Mucosa of descending colon (tissue), 3 donors: ENCODE results near the gene PLEKHM3. TPM values are rescaled to one million over a fixed set of nuclear protein-coding genes. Genes with fewer than 3 reads are reported as not detected.
"Not testable (repeated sequence)": the region's sequence is repeated elsewhere in the genome, so short reads cannot be mapped to it uniquely, and the experiment has no call there.

ENCODE experiments used
- ATAC-seq: fragments of 200-7000 bp; cut with Tn5 transposase; one replicate; pipeline ENCODE4 v1.9.1; 2020; ENCODE audit warnings: mild to moderate bottlenecking, moderate library complexity
- DNase-seq, 3 donors: peaks; one replicate each; pipeline ENCODE4 v3.0.0-alpha.2; 2020
- H3K36me3 ChIP-seq: fragments of 200-600 bp; one replicate; pipeline ENCODE4 v1.8.0; 2021; ENCODE audit warnings: low read depth, mild to moderate bottlenecking
- H3K4me1 ChIP-seq: fragments of 200-600 bp; one replicate; pipeline ENCODE4 v1.8.0; 2021; ENCODE audit warnings: low read depth, mild to moderate bottlenecking
- H3K4me3 ChIP-seq: fragments of 200-600 bp; one replicate; pipeline ENCODE4 v1.8.0; 2021; ENCODE audit warnings: mild to moderate bottlenecking
- H3K9me3 ChIP-seq: fragments of 200-600 bp; one replicate; pipeline ENCODE4 v1.8.0; 2021; ENCODE audit warnings: mild to moderate bottlenecking
- CTCF ChIP-seq: fragments of 200-600 bp; IDR thresholded peaks from one replicate; pipeline ENCODE4 v1.8.0; 2022; ENCODE audit warnings: antibody characterized with exemption, mild to moderate bottlenecking
- intact Hi-C, 2 donors: fragments of 100-400 bp; cut with DNase I in 1 of 2; cut with micrococcal nuclease in 1 of 2; formaldehyde crosslinking; loops; one replicate each; pipeline versions ENCODE4 v1.11.0 to v1.11.1; 2022; cut with DNase I, micrococcal nuclease
- total RNA-seq, 3 donors: library from RNA; stranded (reverse); fragmentation: NEBNext Ultra II Directional in 2 of 3; extraction: Animal tissue kit (Norgen Biotek cat#: 25700) in 2 of 3; gene quantifications; one replicate each; pipeline versions ENCODE4 v1.2.1 to v1.2.4, GENCODE V29; 2021 to 2023
- donor health status: DM: no; HTN: no; CAD: no; lungs with moderate emphysema.
- donor health status: DM: no; HTN: no; CAD: no.
- donor health status: DM: no; HTN: yes; CAD: no.

Gene PLEKHM3
- total RNA-seq, 3 donors from 2014 or later: 9.7 to 21.1 (median 12.9) TPM

- no peak for ATAC-seq
- no peaks in the 10 kb centered on the region for H3K36me3 ChIP-seq
- no peaks in the 10 kb centered on the region for H3K9me3 ChIP-seq
- no peak overlapping the region for H3K4me3 ChIP-seq
- TF ChIP-seq CTCF: no peak
- H3K4me1 ChIP-seq: peaks cover 29% of the 10 kb centered on the region
- intact Hi-C loops: no loop called here
- DNase-seq: no peak
Measured at GRCh38 chr2:207813221-207813916, 212.0 kb downstream of the PLEKHM3 start.

- Histone ChIP-seq H3K36me3 (no peaks in the 10 kb centered on the region), H3K4me1 (peaks cover 23% of the 10 kb centered on the region), H3K9me3 (no peaks in the 10 kb centered on the region), H3K4me3 (no peak overlapping the region)
- ATAC-seq (no peak), DNase-seq (no peak)
- TF ChIP-seq CTCF: no peak
- intact Hi-C loops: no loop called here
Measured at GRCh38 chr2:207812726-207813080, 212.6 kb downstream of the PLEKHM3 start.

GRCh38 chr2:207812058-207812725 is 213.1 kb downstream of the PLEKHM3 start:
- Histone ChIP-seq H3K4me3 (no peak overlapping the region), H3K36me3 (no peaks in the 10 kb centered on the region), H3K4me1 (peaks cover 23% of the 10 kb centered on the region), H3K9me3 (no peaks in the 10 kb centered on the region)
- intact Hi-C loops: no loop called here
- ATAC-seq (no peak), DNase-seq (no peak)
- no peak for TF ChIP-seq CTCF

GRCh38 chr2:207811658-207812057 is 213.7 kb downstream of the PLEKHM3 start:
- ATAC-seq, H3K4me3 ChIP-seq, DNase-seq, intact Hi-C loops, H3K36me3 ChIP-seq, H3K9me3 ChIP-seq: not testable (repeated sequence)
- peaks cover 23% of the 10 kb centered on the region for H3K4me1 ChIP-seq

GRCh38 chr2:207810200-207810788 is 215.0 kb downstream of the PLEKHM3 start:
- peak; percentile 39 for ATAC-seq
- intact Hi-C loops: no loop called here
- DNase-seq: peak in 1 of 3 donors; percentile 39

More at GRCh38 chr2:207810200-207810788, 215.0 kb downstream of the PLEKHM3 start:
- H3K4me1 ChIP-seq: peaks cover 23% of the 10 kb centered on the region
- H3K36me3 ChIP-seq: no peaks in the 10 kb centered on the region
- no peak for TF ChIP-seq CTCF
- H3K9me3 ChIP-seq: no peaks in the 10 kb centered on the region
- no peak overlapping the region for H3K4me3 ChIP-seq
